ENCODE measurements around the gene SMIM13. TPM values are rescaled to one million over a fixed set of nuclear protein-coding genes. Genes with fewer than 3 reads are reported as not detected.

Gene SMIM13
- polyA plus RNA-seq, 1 donor (not counting 4 experiments of a cell fraction or from before 2014, with no cell fraction given), result 7.7 TPM

GRCh38 chr6:11171952-11172351 is 78.3 kb downstream of the SMIM13 start:
- no peaks in the 10 kb centered on the region for H3K9me1 ChIP-seq (ENCODE audit: control insufficient read depth, extremely low read depth, insufficient read depth, low read length)
- H4K20me1 ChIP-seq (ENCODE audit: control insufficient read depth, extremely low read depth, insufficient read depth, low read length), result no peaks in the 10 kb centered on the region
- FAIRE-seq, result no peak
- no peak overlapping the region for H2AFZ ChIP-seq (ENCODE audit: control insufficient read depth, low read length)
- no peaks in the 10 kb centered on the region for H3K36me3 ChIP-seq (ENCODE audit: control insufficient read depth in 2 of 2, extremely low read depth in 1 of 2, insufficient read depth in 2 of 2, low read length in 2 of 2)
- H3K27ac ChIP-seq (ENCODE audit: control insufficient read depth, insufficient read depth, low read length), result no peak overlapping the region
- H3K4me2 ChIP-seq (ENCODE audit: control insufficient read depth, extremely low read depth, insufficient read depth, low read depth, low read length), result no peak overlapping the region
- DNase-seq (ENCODE audit: low read depth, low spot score), result no peak
- no peaks in the 10 kb centered on the region for H3K9me3 ChIP-seq (ENCODE audit: control insufficient read depth, low read depth, low read length)
- no peaks in the 10 kb centered on the region for H3K27me3 ChIP-seq (ENCODE audit: control insufficient read depth, extremely low read depth, insufficient read depth, low read length)
- H3K9ac ChIP-seq (ENCODE audit: control insufficient read depth, extremely low read depth, insufficient read depth, low read length), result no peak overlapping the region
- no peak overlapping the region for H3K4me3 ChIP-seq (ENCODE audit: control insufficient read depth in 2 of 3, extremely low read depth in 1 of 3, insufficient read depth in 2 of 3, low read depth in 1 of 3, low read length in 3 of 3)
- dilution Hi-C loops (cut with MboI; ENCODE audit: extremely low pct_ligation_motif_present, low sequenced_read_pairs), result no loop called here
- no peaks in the 10 kb centered on the region for H3K79me2 ChIP-seq (ENCODE audit: control insufficient read depth, insufficient read depth, low read length)
- TF ChIP-seq EZH2 (IDR thresholded peaks at IDR 0.05; ENCODE audit: low read length), result no peak
- TF ChIP-seq, protein P1, sequence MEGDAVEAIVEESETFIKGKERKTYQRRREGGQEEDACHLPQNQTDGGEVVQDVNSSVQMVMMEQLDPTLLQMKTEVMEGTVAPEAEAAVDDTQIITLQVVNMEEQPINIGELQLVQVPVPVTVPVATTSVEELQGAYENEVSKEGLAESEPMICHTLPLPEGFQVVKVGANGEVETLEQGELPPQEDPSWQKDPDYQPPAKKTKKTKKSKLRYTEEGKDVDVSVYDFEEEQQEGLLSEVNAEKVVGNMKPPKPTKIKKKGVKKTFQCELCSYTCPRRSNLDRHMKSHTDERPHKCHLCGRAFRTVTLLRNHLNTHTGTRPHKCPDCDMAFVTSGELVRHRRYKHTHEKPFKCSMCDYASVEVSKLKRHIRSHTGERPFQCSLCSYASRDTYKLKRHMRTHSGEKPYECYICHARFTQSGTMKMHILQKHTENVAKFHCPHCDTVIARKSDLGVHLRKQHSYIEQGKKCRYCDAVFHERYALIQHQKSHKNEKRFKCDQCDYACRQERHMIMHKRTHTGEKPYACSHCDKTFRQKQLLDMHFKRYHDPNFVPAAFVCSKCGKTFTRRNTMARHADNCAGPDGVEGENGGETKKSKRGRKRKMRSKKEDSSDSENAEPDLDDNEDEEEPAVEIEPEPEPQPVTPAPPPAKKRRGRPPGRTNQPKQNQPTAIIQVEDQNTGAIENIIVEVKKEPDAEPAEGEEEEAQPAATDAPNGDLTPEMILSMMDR (optimal IDR thresholded peaks at IDR 0.05 in 1 of 3, IDR thresholded peaks at IDR 0.05 in 1 of 3, conservative IDR thresholded peaks at IDR 0.05 in 1 of 3; ENCODE audit: extremely low read depth in 1 of 3, insufficient read depth in 2 of 3, low read length in 3 of 3), result no peak
- no peaks in the 10 kb centered on the region for H3K4me1 ChIP-seq (ENCODE audit: control insufficient read depth, extremely low read depth, insufficient read depth, low read length)

- H3K9me3 ChIP-seq (ENCODE audit: control insufficient read depth, low read depth, low read length), result no peaks in the 10 kb centered on the region
- H3K9ac ChIP-seq (ENCODE audit: control insufficient read depth, extremely low read depth, insufficient read depth, low read length), result no peak overlapping the region
- no peaks in the 10 kb centered on the region for H3K27me3 ChIP-seq (ENCODE audit: control insufficient read depth, extremely low read depth, insufficient read depth, low read length)
- H3K4me3 ChIP-seq (ENCODE audit: control insufficient read depth in 2 of 3, extremely low read depth in 1 of 3, insufficient read depth in 2 of 3, low read depth in 1 of 3, low read length in 3 of 3), result no peak overlapping the region
- TF ChIP-seq EZH2 (IDR thresholded peaks at IDR 0.05; ENCODE audit: low read length), result no peak
- TF ChIP-seq, protein P1 (optimal IDR thresholded peaks at IDR 0.05 in 1 of 3, IDR thresholded peaks at IDR 0.05 in 1 of 3, conservative IDR thresholded peaks at IDR 0.05 in 1 of 3; ENCODE audit: extremely low read depth in 1 of 3, insufficient read depth in 2 of 3, low read length in 3 of 3), result peak; percentile 81 to 90 (median 84)
- no peaks in the 10 kb centered on the region for H3K79me2 ChIP-seq (ENCODE audit: control insufficient read depth, insufficient read depth, low read length)
- H3K9me1 ChIP-seq (ENCODE audit: control insufficient read depth, extremely low read depth, insufficient read depth, low read length), result no peaks in the 10 kb centered on the region
- H4K20me1 ChIP-seq (ENCODE audit: control insufficient read depth, extremely low read depth, insufficient read depth, low read length), result no peaks in the 10 kb centered on the region
- H3K27ac ChIP-seq (ENCODE audit: control insufficient read depth, insufficient read depth, low read length), result no peak overlapping the region
- H2AFZ ChIP-seq (ENCODE audit: control insufficient read depth, low read length), result no peak overlapping the region
- FAIRE-seq, result peak; percentile 76
- no peak for DNase-seq (ENCODE audit: low read depth, low spot score)
- H3K36me3 ChIP-seq (ENCODE audit: control insufficient read depth in 2 of 2, extremely low read depth in 1 of 2, insufficient read depth in 2 of 2, low read length in 2 of 2), result no peaks in the 10 kb centered on the region
- no peaks in the 10 kb centered on the region for H3K4me1 ChIP-seq (ENCODE audit: control insufficient read depth, extremely low read depth, insufficient read depth, low read length)
- dilution Hi-C loops (cut with MboI; ENCODE audit: extremely low pct_ligation_motif_present, low sequenced_read_pairs), result no loop called here
- peak overlapping the region; percentile 61 for H3K4me2 ChIP-seq (ENCODE audit: control insufficient read depth, extremely low read depth, insufficient read depth, low read depth, low read length)
Observed at GRCh38 chr6:11172501-11173327, 79.1 kb downstream of the SMIM13 start.

All from keratinocyte (primary cell).